ENCODE results near the gene AP5B1.

The AP5B1 gene, protein sequence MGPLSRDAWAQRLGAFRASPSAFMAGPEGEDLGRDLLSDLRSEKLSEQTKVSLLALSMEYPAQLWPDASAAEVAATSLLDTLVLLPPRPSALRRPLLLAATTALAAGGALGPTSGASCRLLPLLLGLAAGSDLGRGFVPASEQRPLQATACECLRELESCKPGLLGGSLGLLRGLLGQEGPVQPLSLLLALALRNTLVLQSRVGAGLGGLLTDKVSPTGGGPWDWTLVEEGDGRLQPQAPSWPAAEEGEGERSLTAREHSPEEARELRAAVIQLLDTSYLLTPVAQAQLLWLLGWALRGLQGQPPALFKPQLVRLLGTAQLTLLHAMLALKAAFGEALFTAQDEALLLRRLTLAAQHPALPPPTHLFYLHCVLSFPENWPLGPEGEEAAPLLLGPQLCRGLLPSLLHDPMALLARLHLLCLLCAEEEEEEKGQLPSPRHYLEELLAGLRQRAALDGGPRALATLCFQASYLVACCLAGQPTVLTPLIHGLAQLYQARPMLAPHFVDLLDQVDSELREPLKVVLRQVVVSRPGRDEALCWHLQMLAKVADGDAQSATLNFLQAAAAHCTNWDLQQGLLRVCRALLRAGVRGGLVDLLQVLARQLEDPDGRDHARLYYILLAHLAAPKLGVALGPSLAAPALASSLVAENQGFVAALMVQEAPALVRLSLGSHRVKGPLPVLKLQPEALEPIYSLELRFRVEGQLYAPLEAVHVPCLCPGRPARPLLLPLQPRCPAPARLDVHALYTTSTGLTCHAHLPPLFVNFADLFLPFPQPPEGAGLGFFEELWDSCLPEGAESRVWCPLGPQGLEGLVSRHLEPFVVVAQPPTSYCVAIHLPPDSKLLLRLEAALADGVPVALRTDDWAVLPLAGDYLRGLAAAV

GRCh38 chr11:65780770-65781151, at the start of gene AP5B1:
TSS of gene AP5B1 (minus strand) at chr11:65780976. CDS start at chr11:65780591, 385 bp downstream.
- ATAC-seq: peak; percentile 60
- no peak for TF ChIP-seq RARB (CRISPR knock-in tag; IDR thresholded peaks at IDR 0.05)
- TF ChIP-seq ZNF8 (CRISPR knock-in tag; IDR thresholded peaks at IDR 0.05): no peak
- no peak for TF ChIP-seq SNAI2 (CRISPR knock-in tag; IDR thresholded peaks at IDR 0.05)
- no peak for TF ChIP-seq OSR1 (CRISPR knock-in tag; IDR thresholded peaks at IDR 0.05)
- TF ChIP-seq, protein P1, sequence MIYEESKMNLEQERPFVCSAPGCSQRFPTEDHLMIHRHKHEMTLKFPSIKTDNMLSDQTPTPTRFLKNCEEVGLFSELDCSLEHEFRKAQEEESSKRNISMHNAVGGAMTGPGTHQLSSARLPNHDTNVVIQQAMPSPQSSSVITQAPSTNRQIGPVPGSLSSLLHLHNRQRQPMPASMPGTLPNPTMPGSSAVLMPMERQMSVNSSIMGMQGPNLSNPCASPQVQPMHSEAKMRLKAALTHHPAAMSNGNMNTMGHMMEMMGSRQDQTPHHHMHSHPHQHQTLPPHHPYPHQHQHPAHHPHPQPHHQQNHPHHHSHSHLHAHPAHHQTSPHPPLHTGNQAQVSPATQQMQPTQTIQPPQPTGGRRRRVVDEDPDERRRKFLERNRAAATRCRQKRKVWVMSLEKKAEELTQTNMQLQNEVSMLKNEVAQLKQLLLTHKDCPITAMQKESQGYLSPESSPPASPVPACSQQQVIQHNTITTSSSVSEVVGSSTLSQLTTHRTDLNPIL (CRISPR knock-in tag; IDR thresholded peaks at IDR 0.05; ENCODE audit: low read depth): no peak
- no peak for TF ChIP-seq ARNTL (CRISPR knock-in tag; IDR thresholded peaks at IDR 0.05; ENCODE audit: borderline replicate concordance, low read depth)
- no peak for TF ChIP-seq CSDC2 (CRISPR knock-in tag; IDR thresholded peaks at IDR 0.05)
- TF ChIP-seq ZNF565 (CRISPR knock-in tag; conservative IDR thresholded peaks at IDR 0.05; ENCODE audit: low read depth): no peak
- no peak for TF ChIP-seq TCF4 (CRISPR knock-in tag; IDR thresholded peaks at IDR 0.05; ENCODE audit: borderline replicate concordance)
- no peak for TF ChIP-seq ZFP30 (CRISPR knock-in tag; IDR thresholded peaks at IDR 0.05)
- TF ChIP-seq, protein P2, sequence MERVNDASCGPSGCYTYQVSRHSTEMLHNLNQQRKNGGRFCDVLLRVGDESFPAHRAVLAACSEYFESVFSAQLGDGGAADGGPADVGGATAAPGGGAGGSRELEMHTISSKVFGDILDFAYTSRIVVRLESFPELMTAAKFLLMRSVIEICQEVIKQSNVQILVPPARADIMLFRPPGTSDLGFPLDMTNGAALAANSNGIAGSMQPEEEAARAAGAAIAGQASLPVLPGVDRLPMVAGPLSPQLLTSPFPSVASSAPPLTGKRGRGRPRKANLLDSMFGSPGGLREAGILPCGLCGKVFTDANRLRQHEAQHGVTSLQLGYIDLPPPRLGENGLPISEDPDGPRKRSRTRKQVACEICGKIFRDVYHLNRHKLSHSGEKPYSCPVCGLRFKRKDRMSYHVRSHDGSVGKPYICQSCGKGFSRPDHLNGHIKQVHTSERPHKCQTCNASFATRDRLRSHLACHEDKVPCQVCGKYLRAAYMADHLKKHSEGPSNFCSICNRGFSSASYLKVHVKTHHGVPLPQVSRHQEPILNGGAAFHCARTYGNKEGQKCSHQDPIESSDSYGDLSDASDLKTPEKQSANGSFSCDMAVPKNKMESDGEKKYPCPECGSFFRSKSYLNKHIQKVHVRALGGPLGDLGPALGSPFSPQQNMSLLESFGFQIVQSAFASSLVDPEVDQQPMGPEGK (CRISPR knock-in tag; IDR thresholded peaks at IDR 0.05; ENCODE audit: borderline replicate concordance): no peak
- TF ChIP-seq, protein P3, sequence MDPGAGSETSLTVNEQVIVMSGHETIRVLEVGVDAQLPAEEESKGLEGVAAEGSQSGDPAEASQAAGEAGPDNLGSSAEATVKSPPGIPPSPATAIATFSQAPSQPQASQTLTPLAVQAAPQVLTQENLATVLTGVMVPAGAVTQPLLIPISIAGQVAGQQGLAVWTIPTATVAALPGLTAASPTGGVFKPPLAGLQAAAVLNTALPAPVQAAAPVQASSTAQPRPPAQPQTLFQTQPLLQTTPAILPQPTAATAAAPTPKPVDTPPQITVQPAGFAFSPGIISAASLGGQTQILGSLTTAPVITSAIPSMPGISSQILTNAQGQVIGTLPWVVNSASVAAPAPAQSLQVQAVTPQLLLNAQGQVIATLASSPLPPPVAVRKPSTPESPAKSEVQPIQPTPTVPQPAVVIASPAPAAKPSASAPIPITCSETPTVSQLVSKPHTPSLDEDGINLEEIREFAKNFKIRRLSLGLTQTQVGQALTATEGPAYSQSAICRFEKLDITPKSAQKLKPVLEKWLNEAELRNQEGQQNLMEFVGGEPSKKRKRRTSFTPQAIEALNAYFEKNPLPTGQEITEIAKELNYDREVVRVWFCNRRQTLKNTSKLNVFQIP (CRISPR knock-in tag; IDR thresholded peaks at IDR 0.05; ENCODE audit: borderline replicate concordance, low read depth): no peak
- TF ChIP-seq ZNF70 (CRISPR knock-in tag; IDR thresholded peaks at IDR 0.05): no peak
- no peak for TF ChIP-seq ISL1 (CRISPR knock-in tag; IDR thresholded peaks at IDR 0.05)
- TF ChIP-seq ESRRG (CRISPR knock-in tag; IDR thresholded peaks at IDR 0.05): no peak

DNA sequence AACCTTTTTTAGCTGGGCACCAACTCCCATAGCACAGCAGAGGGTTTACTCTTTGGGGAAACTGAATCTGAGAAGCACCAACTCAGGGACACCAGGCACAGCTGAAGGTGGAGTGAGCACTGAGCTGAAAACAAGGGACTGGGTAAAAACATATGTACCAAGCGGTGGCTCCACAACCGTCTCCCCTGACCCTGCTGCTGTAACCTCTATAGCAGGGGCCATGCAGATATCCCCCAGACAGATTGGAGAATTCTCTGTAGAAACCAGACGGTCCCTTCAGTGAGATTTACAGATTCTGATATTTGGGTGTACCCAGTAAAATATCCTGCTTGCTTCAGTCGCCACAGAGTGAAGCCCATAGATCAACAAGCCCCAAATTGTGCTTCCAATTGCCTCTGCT, 48.7 kb upstream of the AP5B1 start:
- no peak for ATAC-seq

More for the DNA sequence above, 48.7 kb upstream of the AP5B1 start:
- no peak for TF ChIP-seq TCF4 (CRISPR knock-in tag; IDR thresholded peaks at IDR 0.05; ENCODE audit: borderline replicate concordance)
- no peak for TF ChIP-seq CSDC2 (CRISPR knock-in tag; IDR thresholded peaks at IDR 0.05)
- TF ChIP-seq SNAI2 (CRISPR knock-in tag; IDR thresholded peaks at IDR 0.05): no peak
- TF ChIP-seq, protein P3 (CRISPR knock-in tag; IDR thresholded peaks at IDR 0.05; ENCODE audit: borderline replicate concordance, low read depth): no peak
- no peak for TF ChIP-seq ARNTL (CRISPR knock-in tag; IDR thresholded peaks at IDR 0.05; ENCODE audit: borderline replicate concordance, low read depth)
- TF ChIP-seq, protein P1 (CRISPR knock-in tag; IDR thresholded peaks at IDR 0.05; ENCODE audit: low read depth): no peak
- TF ChIP-seq ISL1 (CRISPR knock-in tag; IDR thresholded peaks at IDR 0.05): no peak
- TF ChIP-seq RARB (CRISPR knock-in tag; IDR thresholded peaks at IDR 0.05): no peak
- TF ChIP-seq ESRRG (CRISPR knock-in tag; IDR thresholded peaks at IDR 0.05): no peak
